ENCODE measurements around the gene AGRN.

DNA sequence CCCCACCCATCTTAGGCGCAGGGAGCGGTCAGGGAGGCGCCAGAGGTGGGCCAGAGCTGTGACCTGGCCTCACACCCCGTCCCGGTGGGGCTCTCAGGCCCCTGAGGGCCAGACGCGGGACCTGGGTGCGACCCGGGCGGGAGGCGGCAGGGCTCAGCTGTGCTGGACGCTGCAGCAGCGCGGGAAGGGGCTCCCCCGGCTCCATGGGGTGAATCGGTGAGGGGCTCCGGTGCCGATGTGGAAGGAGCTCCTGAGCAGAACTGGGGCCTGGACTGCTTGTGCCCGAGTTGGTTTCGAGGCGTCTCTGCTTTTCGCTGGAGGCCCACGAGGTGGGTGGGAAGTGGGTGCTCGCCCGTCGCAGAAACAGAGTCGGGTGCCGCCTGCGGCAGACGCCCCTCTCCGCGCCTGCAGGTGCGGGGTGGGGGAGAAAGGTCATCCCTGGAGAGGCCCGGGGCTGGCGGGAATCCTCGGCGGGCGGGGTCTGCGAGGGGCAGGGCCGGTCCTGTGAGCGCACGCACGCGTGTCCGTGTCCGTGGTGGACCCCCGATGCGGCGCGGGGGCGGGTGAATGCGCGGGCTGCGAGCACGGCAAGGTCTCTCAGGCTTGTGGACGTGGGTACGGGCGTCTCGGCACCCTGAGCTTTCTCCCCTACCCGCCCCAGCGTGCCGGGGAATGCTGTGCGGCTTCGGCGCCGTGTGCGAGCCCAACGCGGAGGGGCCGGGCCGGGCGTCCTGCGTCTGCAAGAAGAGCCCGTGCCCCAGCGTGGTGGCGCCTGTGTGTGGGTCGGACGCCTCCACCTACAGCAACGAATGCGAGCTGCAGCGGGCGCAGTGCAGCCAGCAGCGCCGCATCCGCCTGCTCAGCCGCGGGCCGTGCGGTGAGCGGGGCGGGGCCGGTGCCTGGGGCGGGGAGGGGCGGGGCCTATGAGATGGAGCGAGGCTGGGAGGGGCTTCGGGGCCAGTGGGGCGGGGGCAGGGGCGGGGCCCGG is 20.4 kb downstream of the AGRN start:
- TF ChIP-seq CTCF (IDR thresholded peaks at IDR 0.05) (peak in 2 of 3 experiments; percentile 17 to 35), POLR2AphosphoS5 (IDR thresholded peaks at IDR 0.05) (peak in 1 of 2 donors; percentile 51), POLR2A (IDR thresholded peaks at IDR 0.05; ENCODE audit: low read depth) (no peak), EP300 (IDR thresholded peaks at IDR 0.05) (no peak)

Data from esophagus muscularis mucosa (tissue), 4 donors.